AG09319 (cell line): Measurements from ENCODE around the gene SERGEF.

Experiments used
- DNase-seq: peaks from one replicate; pipeline ENCODE4 v3.0.0-alpha.2; 2010; ENCODE audit warnings: low read depth; ENCODE audit errors: extremely low read depth
- CTCF ChIP-seq: IDR thresholded peaks from 2 replicates; pipeline ENCODE4 v1.5.1; 2011; ENCODE audit warnings: low read depth, mild to moderate bottlenecking, inconsistent platforms, low read length, moderate library complexity

The SERGEF gene

GRCh38 chr11:17740649-17741235, 272.1 kb downstream of the SERGEF start:
- DNase-seq: no peak
- TF ChIP-seq CTCF: no peak

DNA sequence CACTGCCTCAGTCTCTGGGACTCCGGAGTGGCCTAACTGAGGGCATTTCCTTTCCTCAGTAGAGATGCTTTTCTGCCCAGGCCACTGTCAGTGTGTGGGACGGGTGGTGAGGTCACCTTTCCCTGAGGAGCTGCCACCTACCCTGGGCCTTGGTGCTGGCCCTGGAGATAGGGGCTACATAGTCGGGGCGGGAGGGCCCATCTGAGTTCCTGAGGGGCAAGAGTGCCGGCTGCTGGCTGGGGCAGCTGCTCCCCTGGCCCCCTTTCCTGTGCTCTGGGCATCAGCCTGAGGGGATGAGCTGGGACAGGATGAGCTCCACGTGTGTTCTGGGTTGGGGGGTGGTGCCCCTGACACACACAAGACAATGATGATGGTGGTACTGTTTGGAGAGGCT, 272.9 kb downstream of the SERGEF start:
- no peak for DNase-seq
- no peak for TF ChIP-seq CTCF

DNA sequence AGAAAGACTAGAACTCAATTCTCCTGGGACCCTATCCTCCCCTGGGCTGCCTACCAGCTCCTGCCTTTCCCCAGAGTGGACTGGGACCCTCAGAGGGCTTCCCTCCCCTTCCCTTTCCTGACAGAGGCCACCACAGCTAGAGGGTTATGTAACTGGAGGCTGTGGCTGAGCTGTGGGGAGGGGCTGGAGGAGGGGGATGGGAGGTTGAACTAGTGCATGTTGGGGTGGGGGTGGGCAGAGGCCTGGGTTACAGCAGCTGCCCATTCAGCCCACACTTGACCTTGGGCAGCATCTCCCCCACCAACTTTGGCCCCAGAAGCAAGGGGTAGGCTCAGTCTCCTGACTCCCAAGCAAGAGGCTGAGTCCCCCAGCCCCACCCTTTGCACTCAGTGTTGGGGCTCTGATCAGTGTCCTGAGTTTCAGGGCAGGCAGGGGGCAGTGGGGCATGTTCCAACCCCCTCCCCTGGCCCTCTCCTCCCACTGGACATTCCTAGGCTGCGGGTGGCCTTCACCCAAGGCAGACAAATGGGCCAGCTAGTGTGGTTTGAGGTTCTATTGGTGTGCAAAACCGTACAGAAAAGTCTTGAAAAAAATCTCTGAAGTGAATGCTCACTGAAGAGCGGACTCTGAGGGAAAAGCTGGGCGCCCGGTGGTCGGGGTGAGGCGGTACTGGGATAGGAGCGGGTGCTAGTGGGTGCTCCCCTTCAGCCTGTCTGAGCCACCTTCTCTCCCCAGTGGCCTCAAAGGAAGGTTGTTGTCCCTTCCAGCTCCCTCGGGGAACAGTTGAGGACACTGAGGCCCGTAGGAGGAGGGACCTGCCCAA, 274.5 kb downstream of the SERGEF start:
- no peak for TF ChIP-seq CTCF
- DNase-seq: no peak
